Spleen (tissue), 11 donors: ENCODE results near the gene TSHZ3. TPM values are rescaled to one million over a fixed set of nuclear protein-coding genes. Genes with fewer than 3 reads are reported as not detected.

Experiments used
- DNase-seq: peaks from one replicate; pipeline ENCODE4 v3.0.0-alpha.2; 2020
- H3K27ac ChIP-seq, 8 donors: fragments of 200-600 bp; sonication (generic) in 7 of 8; 1 replicate in 4 of 8; 2 replicates in 4 of 8; pipeline versions ENCODE4 v1.5.0 to v1.8.0; 2016 to 2021; ENCODE audit warnings: inconsistent platforms in 4 of 8, mild to moderate bottlenecking in 4 of 8, moderate library complexity in 1 of 8
- H3K27me3 ChIP-seq, 7 donors: fragments of 200-600 bp; sonication (generic) in 6 of 7; replicated peaks in 1 of 7; 1 replicate in 4 of 7; 2 replicates in 3 of 7; pipeline versions ENCODE4 v1.5.0 to v1.8.0; 2016 to 2021; ENCODE audit warnings: inconsistent platforms in 3 of 7, mild to moderate bottlenecking in 1 of 7
- H3K36me3 ChIP-seq, 6 donors: fragments of 200-600 bp; sonication (generic) in 5 of 6; 1 replicate in 4 of 6; 2 replicates in 2 of 6; pipeline versions ENCODE4 v1.5.0 to v1.8.0; 2016 to 2021; ENCODE audit warnings: inconsistent platforms in 2 of 6
- H3K4me1 ChIP-seq, 6 donors: fragments of 200-600 bp; sonication (generic) in 5 of 6; 1 replicate in 3 of 6; 2 replicates in 3 of 6; pipeline versions ENCODE4 v1.5.0 to v1.8.0; 2016 to 2021; ENCODE audit warnings: inconsistent platforms in 3 of 6
- H3K4me3 ChIP-seq, 8 donors: fragments of 200-600 bp; sonication (generic) in 7 of 8; 1 replicate in 4 of 8; 2 replicates in 4 of 8; pipeline versions ENCODE4 v1.5.0 to v1.8.0; 2016 to 2021; ENCODE audit warnings: inconsistent platforms in 4 of 8, mild to moderate bottlenecking in 4 of 8, moderate library complexity in 2 of 8
- H3K9me3 ChIP-seq, 8 donors: fragments of 200-600 bp; sonication (generic) in 7 of 8; 1 replicate in 4 of 8; 2 replicates in 4 of 8; pipeline versions ENCODE4 v1.5.0 to v1.8.0; 2016 to 2021; ENCODE audit warnings: inconsistent platforms in 4 of 8
- CTCF ChIP-seq, 11 experiments: fragments of 200-600 bp in 7 of 11; fragments of 450-650 bp in 4 of 11; sonication (generic) in 4 of 11; IDR thresholded peaks in 8 of 11; conservative IDR thresholded peaks in 3 of 11; 1 replicate in 7 of 11; 2 replicates in 4 of 11; pipeline versions ENCODE4 v1.4.0 to v1.8.0; 2016 to 2021; ENCODE audit warnings: antibody characterized with exemption in 11 of 11, inconsistent platforms in 4 of 11, mild to moderate bottlenecking in 1 of 11
- POLR2A ChIP-seq, 3 donors: fragments of 450-650 bp; IDR thresholded peaks; one replicate each; pipeline ENCODE4 v1.5.1; 2017; ENCODE audit warnings: antibody characterized with exemption in 3 of 3, mild to moderate bottlenecking in 1 of 3
- POLR2AphosphoS5 ChIP-seq, 3 donors: sonication (generic); formaldehyde crosslinking; IDR thresholded peaks; one replicate each; pipeline ENCODE4 v1.5.1; 2017; ENCODE audit warnings: antibody characterized with exemption in 3 of 3
- WGBS, 5 donors: extraction: QIAGEN DNeasy Blood & Tissue Kit in 3 of 5; methylation state at CpG; one replicate each; pipeline versions ENCODE4 v1.1.5 to v1.1.7; 2013 to 2018; 5-methylcytosine and 5-hydroxymethylcytosine counted together
- intact Hi-C: fragments of 100-400 bp; cut with DNase I; formaldehyde crosslinking; loops from one replicate; pipeline ENCODE4 v1.15.0; 2023; ENCODE audit warnings: low total_unique reads
- polyA plus RNA-seq, 3 donors: library from polyadenylated mRNA; stranded (reverse); fragments of 200-250 nt; gene quantifications; one replicate each; pipeline ENCODE4 v1.2.1, GENCODE V29; 2013
- total RNA-seq, 7 donors: library from RNA; depleted of rRNA in 3 of 7; stranded (reverse); fragments of >200 nt in 3 of 7; fragmentation: NEBNext Ultra II Directional in 4 of 7; extraction: Animal tissue kit (Norgen Biotek cat#: 25700) in 4 of 7; gene quantifications; one replicate each; pipeline versions ENCODE4 v1.1.0 to v1.2.1, GENCODE V29; 2016 to 2021
- donor health status: healthy with polysubstance abuse.
- donor health status: DM: no; HTN: no; CAD: no; lungs with moderate emphysema.
- donor health status: DM: no; HTN: no; CAD: no.
- donor health status: Bipolar disorder and iron deficiency.
- donor health status: healthy.
- donor health status: DM: no; HTN: no; CAD: no.
- donor health status: DM: yes; HTN: yes; CAD: no.

Gene TSHZ3
- total and polyA plus RNA-seq, 10 donors: 1.2 to 24.6 (median 13.4) TPM

DNA sequence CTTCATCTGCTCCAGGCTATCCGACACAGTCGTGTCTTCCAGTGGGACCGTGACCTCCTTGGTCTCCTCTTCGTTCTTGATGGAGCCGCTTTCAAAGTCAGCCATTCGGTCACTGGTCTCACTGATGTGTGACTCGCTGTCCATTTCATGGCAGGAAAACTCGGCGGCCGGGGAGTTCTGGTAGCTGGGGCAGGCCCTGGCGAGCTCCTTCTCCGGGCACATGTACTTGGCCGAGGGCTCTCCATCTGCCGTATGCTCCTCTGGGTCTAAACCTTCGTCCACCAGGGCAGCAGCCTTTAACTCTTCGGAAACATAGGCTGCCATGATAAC is 69.8 kb downstream of the TSHZ3 start:
- H3K36me3 ChIP-seq: peaks cover 0 to 31% (median 8%) of the 10 kb centered on the region in 6 donors
- peaks cover 0 to 12% (median 0%) of the 10 kb centered on the region in 6 donors for H3K4me1 ChIP-seq
- no peak overlapping the region for H3K27ac ChIP-seq
- DNase-seq: peak; percentile 66
- intact Hi-C loops: no loop called here
- H3K9me3 ChIP-seq: no peaks in the 10 kb centered on the region
- H3K27me3 ChIP-seq: no peaks in the 10 kb centered on the region
- H3K4me3 ChIP-seq: no peak overlapping the region
- no peak for TF ChIP-seq POLR2A (IDR thresholded peaks at IDR 0.05)
- TF ChIP-seq CTCF (IDR thresholded peaks at IDR 0.05 in 8 of 11, conservative IDR thresholded peaks at IDR 0.05 in 3 of 11): no peak
- no peak for TF ChIP-seq POLR2AphosphoS5 (IDR thresholded peaks at IDR 0.05)
- 92 to 96% (median 94%) methylated on average over 16 of the region's 16 CpGs for WGBS, 5 donors

DNA sequence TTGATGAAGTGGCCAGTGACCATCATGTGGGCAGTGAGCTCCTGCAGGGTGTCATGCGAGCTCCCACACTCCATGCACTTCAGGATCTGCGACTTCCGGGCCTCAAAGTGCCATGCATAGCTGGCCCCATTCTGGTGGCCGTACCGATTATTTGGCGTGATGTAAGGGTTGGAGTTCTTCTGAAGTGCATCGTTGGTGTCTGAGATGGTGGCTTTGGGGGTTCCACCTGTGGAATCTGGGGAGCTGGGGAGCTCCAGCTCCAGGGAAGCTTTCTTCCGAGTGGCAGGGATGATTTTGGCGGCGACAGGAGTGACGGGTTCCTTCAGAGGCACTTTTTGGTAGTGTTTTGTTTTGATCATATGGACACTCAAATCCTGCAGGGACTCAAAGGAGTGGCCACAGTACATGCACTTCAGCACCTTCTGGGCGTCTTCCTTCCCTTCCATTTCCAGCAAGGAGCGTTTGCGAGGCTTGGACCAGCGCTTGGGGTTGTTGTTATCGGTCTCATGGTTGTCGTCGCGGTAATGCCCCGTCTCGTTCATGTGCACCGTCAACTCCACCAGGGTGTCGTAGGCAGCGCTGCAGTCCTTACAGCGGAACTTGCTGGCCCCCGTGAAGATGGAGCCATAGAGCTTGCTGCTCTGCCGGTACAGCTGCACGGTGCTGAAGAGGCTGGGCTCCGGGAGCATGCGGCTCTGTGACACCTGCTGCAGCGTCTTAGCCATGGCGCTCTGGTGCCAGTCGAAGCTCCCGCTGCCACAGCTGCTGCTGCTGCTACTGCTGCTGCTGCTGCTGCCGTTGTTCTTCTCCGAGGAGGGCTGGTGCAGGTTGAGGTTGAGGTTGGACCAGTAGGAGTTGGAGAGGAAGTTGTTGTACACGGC is 70.4 kb downstream of the TSHZ3 start:
- Histone ChIP-seq H3K9me3 (no peaks in the 10 kb centered on the region), H3K4me3 (no peak overlapping the region), H3K27me3 (no peaks in the 10 kb centered on the region), H3K4me1 (peaks cover 0 to 12% (median 0%) of the 10 kb centered on the region in 6 donors), H3K27ac (no peak overlapping the region), H3K36me3 (peaks cover 0 to 31% (median 8%) of the 10 kb centered on the region in 6 donors)
- peak; percentile 71 for DNase-seq
- 91 to 97% (median 93%) methylated on average over 28 to 37 of the region's 37 CpGs for WGBS, 5 donors
- intact Hi-C loops: no loop called here
- no peak for TF ChIP-seq POLR2A (IDR thresholded peaks at IDR 0.05)

DNA sequence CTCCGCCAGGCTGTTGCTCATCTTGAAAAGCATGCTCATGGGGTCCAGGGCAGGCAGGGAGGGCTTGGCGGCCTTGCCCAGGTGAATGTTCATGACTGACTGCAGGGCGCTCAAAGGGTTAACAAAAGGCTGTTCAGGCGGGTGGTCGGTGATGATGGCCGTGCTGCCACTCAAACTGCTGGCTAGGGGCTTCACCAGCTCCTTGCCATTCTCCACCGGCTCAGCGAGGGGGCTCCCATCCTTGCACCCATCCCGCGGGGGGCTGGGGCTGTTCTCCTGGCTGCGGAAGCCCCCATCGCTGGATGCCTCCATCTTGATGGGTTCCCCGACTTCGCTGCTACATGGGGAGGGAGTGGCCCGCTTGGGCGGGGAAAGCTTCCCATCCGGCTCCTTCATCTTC is 71.7 kb downstream of the TSHZ3 start:
- intact Hi-C loops: no loop called here
- peak in 1 of 3 donors; percentile 27 for TF ChIP-seq POLR2AphosphoS5 (IDR thresholded peaks at IDR 0.05)
- TF ChIP-seq CTCF (IDR thresholded peaks at IDR 0.05 in 8 of 11, conservative IDR thresholded peaks at IDR 0.05 in 3 of 11): no peak
- no peak for TF ChIP-seq POLR2A (IDR thresholded peaks at IDR 0.05)
- Histone ChIP-seq H3K4me1 (peaks cover 0 to 11% (median 0%) of the 10 kb centered on the region in 6 donors), H3K27me3 (no peaks in the 10 kb centered on the region), H3K9me3 (no peaks in the 10 kb centered on the region), H3K36me3 (peaks cover 0 to 39% (median 8%) of the 10 kb centered on the region in 6 donors), H3K4me3 (no peak overlapping the region), H3K27ac (no peak overlapping the region)
- DNase-seq: peak; percentile 61
- 91 to 95% (median 93%) methylated on average over 16 to 17 of the region's 17 CpGs for WGBS, 5 donors

DNA sequence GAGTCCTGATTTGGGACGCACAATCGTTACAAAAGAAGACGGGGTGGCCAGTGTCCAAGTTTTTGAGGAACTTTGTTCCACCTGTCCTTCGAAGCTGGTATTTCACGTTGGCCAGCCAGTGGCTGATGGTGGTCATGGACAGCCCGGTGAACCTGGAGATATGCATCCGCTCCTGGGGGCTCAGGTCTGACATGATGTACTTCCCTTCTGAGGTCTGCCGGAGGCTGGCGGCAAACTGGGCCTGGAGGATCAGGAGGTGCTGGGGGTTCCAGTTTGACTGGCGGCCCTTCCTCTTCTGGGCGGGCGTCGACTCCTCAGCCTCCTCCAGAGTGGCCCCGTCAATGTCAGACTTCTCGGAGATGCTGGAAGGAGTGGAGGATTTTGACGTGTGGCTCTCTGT is 72.4 kb downstream of the TSHZ3 start:
- intact Hi-C loops: no loop called here
- Histone ChIP-seq H3K27ac (no peak overlapping the region), H3K36me3 (peaks cover 0 to 39% (median 8%) of the 10 kb centered on the region in 6 donors), H3K4me1 (peaks cover 0 to 7% (median 0%) of the 10 kb centered on the region in 6 donors), H3K4me3 (no peak overlapping the region), H3K27me3 (no peaks in the 10 kb centered on the region), H3K9me3 (no peaks in the 10 kb centered on the region)
- peak; percentile 38 for DNase-seq
- 88 to 98% (median 94%) methylated on average over 7 to 16 of the region's 16 CpGs for WGBS, 5 donors
- TF ChIP-seq CTCF (IDR thresholded peaks at IDR 0.05 in 8 of 11, conservative IDR thresholded peaks at IDR 0.05 in 3 of 11): no peak
- TF ChIP-seq POLR2AphosphoS5 (IDR thresholded peaks at IDR 0.05): no peak
- TF ChIP-seq POLR2A (IDR thresholded peaks at IDR 0.05): no peak
